HCT116 (cell line): Measurements from ENCODE around the gene ITGA11. TPM values are rescaled to one million over a fixed set of nuclear protein-coding genes. Genes with fewer than 3 reads are reported as not detected.

Experiments used
- ATAC-seq: fragments of 200-7000 bp; cut with Tn5 transposase; 2 replicates; pipeline ENCODE4 v1.9.1; 2020; ENCODE audit warnings: mild to moderate bottlenecking, moderate library complexity
- BruUV-seq: library from RNA; stranded (reverse); fragments of 400-500 nt; replicated peaks from 2 replicates; lab custom pipeline; 2021; lab: Mats Ljungman, UMichigan
- CTCF ChIA-PET: fragments of 300-600 bp; sonication (Branson Sonifier 250); formaldehyde crosslinking; loops from one replicate; lab custom pipeline; 2021; ENCODE audit warnings: antibody characterized with exemption; lab: Charles Lee
- POLR2A ChIA-PET: fragments of 300-600, 350-600 bp; sonication (Branson Sonifier 250); formaldehyde crosslinking; loops from one replicate; lab custom pipeline; 2021; ENCODE audit warnings: antibody characterized with exemption; lab: Charles Lee
- RAD21 ChIA-PET, 2 experiments: fragments of 300-600 bp; sonication (Branson Sonifier 250); formaldehyde crosslinking; loops; one replicate each; lab custom pipeline; 2023; ENCODE audit warnings: low total read pairs in 2 of 2; ENCODE audit not compliant: uncharacterized antibody in 2 of 2, unreplicated experiment in 2 of 2, low non-redundant PET in 1 of 2; lab: Charles Lee
- DNase-seq: peaks from one replicate; pipeline ENCODE4 v3.0.0-alpha.2; 2010; ENCODE audit warnings: low read depth, low spot score
- H2AFZ ChIP-seq: fragments of 200-600 bp; shearing (Covaris generic), sonication (generic); 2 replicates; pipeline ENCODE4 v1.6.1; 2017; ENCODE audit warnings: low read depth, mixed run types, mixed read lengths, antibody characterized with exemption, low read length; ENCODE audit not compliant: poor library complexity, severe bottlenecking
- H3K27ac ChIP-seq: 2 replicates; pipeline ENCODE4 v1.5.1; 2012; ENCODE audit warnings: low read depth, low read length
- H3K27me3 ChIP-seq: fragments of 200-600 bp; sonication (generic); 2 replicates; pipeline ENCODE4 v1.6.1; 2016; ENCODE audit warnings: mixed run types, low read length, mixed read lengths; ENCODE audit not compliant: insufficient read depth
- H3K36me3 ChIP-seq, 2 experiments: fragments of 200-500 bp in 1 of 2; fragments of 200-600 bp in 1 of 2; sonication (Bioruptor generic) in 1 of 2; sonication (generic) in 1 of 2; 2 replicates each; pipeline versions ENCODE4 v1.5.1 to v1.6.1; 2014 to 2016; ENCODE audit warnings: low read length in 2 of 2, inconsistent platforms in 1 of 2, mixed read lengths in 1 of 2, mixed run types in 1 of 2; ENCODE audit not compliant: insufficient read depth in 2 of 2, control insufficient read depth in 1 of 2
- H3K4me1 ChIP-seq, 2 experiments: fragments of 200-600 bp in 1 of 2; sonication (generic) in 1 of 2; 2 replicates each; pipeline versions ENCODE4 v1.5.1 to v1.6.1; 2012 to 2017; ENCODE audit warnings: low read length in 2 of 2, inconsistent platforms in 1 of 2, mild to moderate bottlenecking in 1 of 2, mixed read lengths in 1 of 2, mixed run types in 1 of 2, moderate library complexity in 1 of 2; ENCODE audit not compliant: insufficient read depth in 2 of 2, control insufficient read depth in 1 of 2
- H3K4me2 ChIP-seq: fragments of 200-600 bp; sonication (generic); 2 replicates; pipeline ENCODE4 v1.6.1; 2017; ENCODE audit warnings: mixed run types, low read length, mixed read lengths
- H3K4me3 ChIP-seq, 2 experiments: fragments of 200-600 bp in 1 of 2; sonication (generic) in 1 of 2; replicated peaks in 1 of 2; 2 replicates each; pipeline ENCODE4 v1.5.1; 2011 to 2016; ENCODE audit warnings: low read length in 2 of 2, control low read depth in 1 of 2, low read depth in 1 of 2, mild to moderate bottlenecking in 1 of 2, mixed read lengths in 1 of 2, mixed run types in 1 of 2
- H3K79me2 ChIP-seq: fragments of 200-600 bp; sonication (generic); 2 replicates; pipeline ENCODE4 v1.6.1; 2017; ENCODE audit warnings: mild to moderate bottlenecking, mixed run types, low read length, moderate library complexity, mixed read lengths; ENCODE audit not compliant: insufficient read depth
- H3K9ac ChIP-seq: fragments of 200-600 bp; sonication (generic); 2 replicates; pipeline ENCODE4 v1.6.1; 2016; ENCODE audit warnings: low read length, mixed read lengths
- H3K9me2 ChIP-seq: fragments of 200-600 bp; sonication (generic), shearing (Covaris generic); 2 replicates; pipeline ENCODE4 v1.6.1; 2017; ENCODE audit warnings: mixed run types, mild to moderate bottlenecking, moderate library complexity; ENCODE audit not compliant: insufficient read depth
- H3K9me3 ChIP-seq, 2 experiments: fragments of 200-500 bp in 1 of 2; fragments of 200-600 bp in 1 of 2; sonication (Bioruptor generic) in 1 of 2; sonication (generic) in 1 of 2; 2 replicates each; pipeline ENCODE4 v1.6.1; 2014 to 2017; ENCODE audit warnings: low read length in 2 of 2, mixed read lengths in 2 of 2, inconsistent platforms in 1 of 2, low read depth in 1 of 2, mild to moderate bottlenecking in 1 of 2, mixed run types in 1 of 2, moderate library complexity in 1 of 2; ENCODE audit not compliant: control insufficient read depth in 1 of 2, insufficient read depth in 1 of 2
- H4K20me1 ChIP-seq: fragments of 200-600 bp; sonication (generic), shearing (Covaris generic); 2 replicates; pipeline ENCODE4 v1.6.1; 2017; ENCODE audit warnings: mixed run types, mild to moderate bottlenecking, moderate library complexity; ENCODE audit not compliant: insufficient read depth
- CBX3 ChIP-seq: IDR thresholded peaks from 2 replicates; pipeline ENCODE4 v1.6.1; 2012; ENCODE audit warnings: low read depth
- EGR1 ChIP-seq: IDR thresholded peaks from 2 replicates; pipeline ENCODE4 v1.6.1; 2012; ENCODE audit warnings: low read depth
- ELF1 ChIP-seq: IDR thresholded peaks from 2 replicates; pipeline ENCODE4 v1.6.1; 2012; ENCODE audit warnings: low read depth, borderline replicate concordance
- JUND ChIP-seq: IDR thresholded peaks from 2 replicates; pipeline ENCODE4 v1.6.1; 2012
- POLR2A ChIP-seq: IDR thresholded peaks from 2 replicates; pipeline ENCODE4 v1.7.0; 2011; ENCODE audit warnings: borderline replicate concordance; ENCODE audit not compliant: insufficient read depth, insufficient read length; ENCODE audit errors: extremely low read depth
- POLR2AphosphoS5 ChIP-seq: IDR thresholded peaks from 2 replicates; pipeline ENCODE4 v1.6.1; 2011; ENCODE audit warnings: mild to moderate bottlenecking, low read depth, low read length, moderate library complexity
- RAD21 ChIP-seq: IDR thresholded peaks from 2 replicates; pipeline ENCODE4 v1.6.1; 2012; ENCODE audit warnings: low read depth, mild to moderate bottlenecking
- SIN3A ChIP-seq: IDR thresholded peaks from 2 replicates; pipeline ENCODE4 v1.6.1; 2012; ENCODE audit warnings: low read depth
- TCF7L2 ChIP-seq: IDR thresholded peaks from 2 replicates; pipeline ENCODE4 v1.7.0; 2011; ENCODE audit warnings: borderline replicate concordance, inconsistent platforms; ENCODE audit not compliant: insufficient read depth, insufficient read length; ENCODE audit errors: extremely low read depth
- YY1 ChIP-seq: IDR thresholded peaks from 2 replicates; pipeline ENCODE4 v1.6.1; 2011; ENCODE audit warnings: low read length, low read depth, moderate library complexity, mild to moderate bottlenecking; ENCODE audit not compliant: insufficient replicate concordance; ENCODE audit errors: extremely low read depth
- ZFX ChIP-seq: fragments of 450-650 bp; IDR thresholded peaks from 2 replicates; pipeline ENCODE4 v1.6.1; 2017
- ZNF274 ChIP-seq: fragments of 200-500 bp; sonication (Bioruptor generic); IDR thresholded peaks from 2 replicates; pipeline ENCODE4 v1.6.1; 2014; ENCODE audit warnings: mild to moderate bottlenecking, low read depth, low read length, inconsistent platforms
- intact Hi-C: fragments of 100-400 bp; cut with micrococcal nuclease; formaldehyde crosslinking; loops from 2 replicates; pipeline ENCODE4 v1.10.0; 2022
- total RNA-seq: library from RNA; stranded (reverse); gene quantifications from one replicate; pipeline ENCODE4 v1.2.1, GENCODE V29; 2021; ENCODE audit not compliant: unreplicated experiment
- TF ChIP-seq, protein P1 (sequence below), 3 experiments: fragments of 200-600 bp in 1 of 3; sonication (generic) in 1 of 3; IDR thresholded peaks in 2 of 3; conservative IDR thresholded peaks in 1 of 3; 2 replicates each; pipeline ENCODE4 v1.5.1; 2012 to 2017; ENCODE audit warnings: low read depth in 2 of 3, low read length in 2 of 3, antibody characterized with exemption in 1 of 3, borderline replicate concordance in 1 of 3, control low read depth in 1 of 3, mild to moderate bottlenecking in 1 of 3, mixed read lengths in 1 of 3, mixed run types in 1 of 3, moderate library complexity in 1 of 3; ENCODE audit not compliant: insufficient read depth in 1 of 3
- TF ChIP-seq, protein P2 (sequence below): IDR thresholded peaks from 2 replicates; pipeline ENCODE4 v1.6.1; 2012
- TF ChIP-seq, protein P3 (sequence below): IDR thresholded peaks from 2 replicates; pipeline ENCODE4 v1.6.1; 2012

ITGA11 gene
- total RNA-seq, 1 experiment from 2014 or later, result not detected

DNA sequence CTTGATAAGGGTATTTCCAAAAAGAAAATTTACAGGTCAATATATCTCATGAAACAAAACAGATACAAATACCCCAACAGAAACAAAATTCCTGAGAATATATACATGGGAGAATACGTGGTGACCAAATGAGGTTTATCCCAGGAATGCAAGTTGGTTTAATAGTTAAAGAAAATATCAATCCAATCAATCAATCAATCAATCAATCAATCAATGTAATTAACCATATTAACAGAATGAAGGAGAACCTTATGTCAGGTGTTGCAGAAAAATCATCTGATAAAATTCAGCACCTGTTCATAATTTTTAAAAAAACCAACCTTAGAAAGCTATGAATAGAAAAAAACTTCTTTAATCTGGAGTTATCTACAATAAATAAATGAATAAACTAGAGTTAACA is 35.9 kb downstream of the ITGA11 start:
- Histone ChIP-seq H3K9ac (no peak overlapping the region), H3K27me3 (no peaks in the 10 kb centered on the region), H3K4me3 (no peak overlapping the region), H3K9me2 (no peaks in the 10 kb centered on the region), H3K4me1 (peaks cover 3 to 8% of the 10 kb centered on the region in 2 experiments; a peak in 3 of 4 replicates), H3K9me3 (no peaks in the 10 kb centered on the region), H3K4me2 (no peak overlapping the region), H3K27ac (no peak overlapping the region)
- ChIA-PET POLR2A (no interaction called here), RAD21 (no interaction called here)
- intact Hi-C loops, result no loop called here
- no TSS peak for BruUV-seq
- no peak for DNase-seq
- no peak for TF ChIP-seq TCF7L2
- no peak for TF ChIP-seq ZNF274
- TF ChIP-seq ELF1, result no peak
- TF ChIP-seq, protein P1, sequence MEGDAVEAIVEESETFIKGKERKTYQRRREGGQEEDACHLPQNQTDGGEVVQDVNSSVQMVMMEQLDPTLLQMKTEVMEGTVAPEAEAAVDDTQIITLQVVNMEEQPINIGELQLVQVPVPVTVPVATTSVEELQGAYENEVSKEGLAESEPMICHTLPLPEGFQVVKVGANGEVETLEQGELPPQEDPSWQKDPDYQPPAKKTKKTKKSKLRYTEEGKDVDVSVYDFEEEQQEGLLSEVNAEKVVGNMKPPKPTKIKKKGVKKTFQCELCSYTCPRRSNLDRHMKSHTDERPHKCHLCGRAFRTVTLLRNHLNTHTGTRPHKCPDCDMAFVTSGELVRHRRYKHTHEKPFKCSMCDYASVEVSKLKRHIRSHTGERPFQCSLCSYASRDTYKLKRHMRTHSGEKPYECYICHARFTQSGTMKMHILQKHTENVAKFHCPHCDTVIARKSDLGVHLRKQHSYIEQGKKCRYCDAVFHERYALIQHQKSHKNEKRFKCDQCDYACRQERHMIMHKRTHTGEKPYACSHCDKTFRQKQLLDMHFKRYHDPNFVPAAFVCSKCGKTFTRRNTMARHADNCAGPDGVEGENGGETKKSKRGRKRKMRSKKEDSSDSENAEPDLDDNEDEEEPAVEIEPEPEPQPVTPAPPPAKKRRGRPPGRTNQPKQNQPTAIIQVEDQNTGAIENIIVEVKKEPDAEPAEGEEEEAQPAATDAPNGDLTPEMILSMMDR (IDR thresholded peaks at IDR 0.05 in 2 of 3, conservative IDR thresholded peaks at IDR 0.05 in 1 of 3; ENCODE audit: borderline replicate concordance in 1 of 3, insufficient read depth in 1 of 3, low read depth in 2 of 3, low read length in 2 of 3), result no peak
- TF ChIP-seq, protein P2, sequence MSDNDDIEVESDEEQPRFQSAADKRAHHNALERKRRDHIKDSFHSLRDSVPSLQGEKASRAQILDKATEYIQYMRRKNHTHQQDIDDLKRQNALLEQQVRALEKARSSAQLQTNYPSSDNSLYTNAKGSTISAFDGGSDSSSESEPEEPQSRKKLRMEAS, result no peak
- TF ChIP-seq ZFX, result no peak
- no peak for TF ChIP-seq JUND
- no peak for TF ChIP-seq CBX3
- no peak for TF ChIP-seq SIN3A
- TF ChIP-seq YY1, result no peak
- no peak for TF ChIP-seq EGR1
- no peak for TF ChIP-seq RAD21
- TF ChIP-seq, protein P3, sequence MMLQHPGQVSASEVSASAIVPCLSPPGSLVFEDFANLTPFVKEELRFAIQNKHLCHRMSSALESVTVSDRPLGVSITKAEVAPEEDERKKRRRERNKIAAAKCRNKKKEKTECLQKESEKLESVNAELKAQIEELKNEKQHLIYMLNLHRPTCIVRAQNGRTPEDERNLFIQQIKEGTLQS, result no peak
- TF ChIP-seq POLR2AphosphoS5, result no peak
- TF ChIP-seq POLR2A, result no peak
- TF ChIP-seq, all 23 proteins: peak for 0
- no peak overlapping the region for H2AFZ ChIP-seq
- CTCF ChIA-PET, result no interaction called here
- H3K36me3 ChIP-seq, result no peaks in the 10 kb centered on the region
- H4K20me1 ChIP-seq, result no peaks in the 10 kb centered on the region
- H3K79me2 ChIP-seq, result no peaks in the 10 kb centered on the region
- no peak for ATAC-seq
